Measurements from ENCODE around the gene TRAT1. TPM values are rescaled to one million over a fixed set of nuclear protein-coding genes. Genes with fewer than 3 reads are reported as not detected.

TRAT1 gene
- total RNA-seq, 1 experiment from 2014 or later, result 0.21 TPM

DNA sequence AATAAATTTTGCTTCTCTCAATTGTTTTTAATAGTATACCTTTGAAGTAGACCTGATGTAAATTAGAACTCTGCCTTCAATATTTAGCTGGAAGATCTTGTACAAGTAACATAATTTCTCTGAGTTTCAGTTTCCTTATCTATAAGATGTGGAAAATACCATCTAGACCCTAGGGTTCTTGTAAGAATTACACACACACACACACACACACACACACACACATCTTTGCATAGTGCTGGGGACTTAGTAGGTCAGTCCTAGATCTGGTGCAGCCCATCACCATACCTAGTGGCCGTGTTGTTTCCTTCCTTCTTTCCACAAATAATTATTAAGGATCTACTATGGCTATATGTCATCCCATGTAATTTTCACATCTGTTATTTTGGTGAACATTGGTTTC is 11.0 kb downstream of the TRAT1 start:
- no peaks in the 10 kb centered on the region for H3K36me3 ChIP-seq (ENCODE audit: control insufficient read depth, insufficient read depth, low read length)
- no peak overlapping the region for H3K4me3 ChIP-seq (ENCODE audit: low read depth in 2 of 2, low read length in 2 of 2)
- intact Hi-C loops (cut with micrococcal nuclease; ENCODE audit: unreplicated experiment), result no loop called here
- H3K9me3 ChIP-seq (ENCODE audit: control insufficient read depth, insufficient read depth, low read depth, low read length), result no peaks in the 10 kb centered on the region
- ChIA-PET POLR2A (no interaction called here), CTCF (no interaction called here)
- peaks cover 13% of the 10 kb centered on the region; the same call in 1 of the 2 replicates for H3K27me3 ChIP-seq (ENCODE audit: control insufficient read depth, insufficient read depth, low read length)
- no peak for TF ChIP-seq POLR2AphosphoS5 (IDR thresholded peaks at IDR 0.05; ENCODE audit: low read depth, low read length)
- no peak for TF ChIP-seq TCF7L2 (IDR thresholded peaks at IDR 0.05; ENCODE audit: low read depth, low read length)
- no peak for TF ChIP-seq SIN3A (IDR thresholded peaks at IDR 0.05; ENCODE audit: borderline replicate concordance, insufficient read depth, low read depth, low read length)
- TF ChIP-seq, protein P1, sequence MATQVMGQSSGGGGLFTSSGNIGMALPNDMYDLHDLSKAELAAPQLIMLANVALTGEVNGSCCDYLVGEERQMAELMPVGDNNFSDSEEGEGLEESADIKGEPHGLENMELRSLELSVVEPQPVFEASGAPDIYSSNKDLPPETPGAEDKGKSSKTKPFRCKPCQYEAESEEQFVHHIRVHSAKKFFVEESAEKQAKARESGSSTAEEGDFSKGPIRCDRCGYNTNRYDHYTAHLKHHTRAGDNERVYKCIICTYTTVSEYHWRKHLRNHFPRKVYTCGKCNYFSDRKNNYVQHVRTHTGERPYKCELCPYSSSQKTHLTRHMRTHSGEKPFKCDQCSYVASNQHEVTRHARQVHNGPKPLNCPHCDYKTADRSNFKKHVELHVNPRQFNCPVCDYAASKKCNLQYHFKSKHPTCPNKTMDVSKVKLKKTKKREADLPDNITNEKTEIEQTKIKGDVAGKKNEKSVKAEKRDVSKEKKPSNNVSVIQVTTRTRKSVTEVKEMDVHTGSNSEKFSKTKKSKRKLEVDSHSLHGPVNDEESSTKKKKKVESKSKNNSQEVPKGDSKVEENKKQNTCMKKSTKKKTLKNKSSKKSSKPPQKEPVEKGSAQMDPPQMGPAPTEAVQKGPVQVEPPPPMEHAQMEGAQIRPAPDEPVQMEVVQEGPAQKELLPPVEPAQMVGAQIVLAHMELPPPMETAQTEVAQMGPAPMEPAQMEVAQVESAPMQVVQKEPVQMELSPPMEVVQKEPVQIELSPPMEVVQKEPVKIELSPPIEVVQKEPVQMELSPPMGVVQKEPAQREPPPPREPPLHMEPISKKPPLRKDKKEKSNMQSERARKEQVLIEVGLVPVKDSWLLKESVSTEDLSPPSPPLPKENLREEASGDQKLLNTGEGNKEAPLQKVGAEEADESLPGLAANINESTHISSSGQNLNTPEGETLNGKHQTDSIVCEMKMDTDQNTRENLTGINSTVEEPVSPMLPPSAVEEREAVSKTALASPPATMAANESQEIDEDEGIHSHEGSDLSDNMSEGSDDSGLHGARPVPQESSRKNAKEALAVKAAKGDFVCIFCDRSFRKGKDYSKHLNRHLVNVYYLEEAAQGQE (IDR thresholded peaks at IDR 0.05; ENCODE audit: insufficient read depth in 1 of 2, low read depth in 2 of 2, low read length in 1 of 2), result no peak
- TF ChIP-seq, protein P2, sequence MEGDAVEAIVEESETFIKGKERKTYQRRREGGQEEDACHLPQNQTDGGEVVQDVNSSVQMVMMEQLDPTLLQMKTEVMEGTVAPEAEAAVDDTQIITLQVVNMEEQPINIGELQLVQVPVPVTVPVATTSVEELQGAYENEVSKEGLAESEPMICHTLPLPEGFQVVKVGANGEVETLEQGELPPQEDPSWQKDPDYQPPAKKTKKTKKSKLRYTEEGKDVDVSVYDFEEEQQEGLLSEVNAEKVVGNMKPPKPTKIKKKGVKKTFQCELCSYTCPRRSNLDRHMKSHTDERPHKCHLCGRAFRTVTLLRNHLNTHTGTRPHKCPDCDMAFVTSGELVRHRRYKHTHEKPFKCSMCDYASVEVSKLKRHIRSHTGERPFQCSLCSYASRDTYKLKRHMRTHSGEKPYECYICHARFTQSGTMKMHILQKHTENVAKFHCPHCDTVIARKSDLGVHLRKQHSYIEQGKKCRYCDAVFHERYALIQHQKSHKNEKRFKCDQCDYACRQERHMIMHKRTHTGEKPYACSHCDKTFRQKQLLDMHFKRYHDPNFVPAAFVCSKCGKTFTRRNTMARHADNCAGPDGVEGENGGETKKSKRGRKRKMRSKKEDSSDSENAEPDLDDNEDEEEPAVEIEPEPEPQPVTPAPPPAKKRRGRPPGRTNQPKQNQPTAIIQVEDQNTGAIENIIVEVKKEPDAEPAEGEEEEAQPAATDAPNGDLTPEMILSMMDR (IDR thresholded peaks at IDR 0.05), result no peak
- DNase-seq (ENCODE audit: low read depth, low spot score), result no peak
- no peak for ATAC-seq
- H3K27ac ChIP-seq (ENCODE audit: low read length), result no peak overlapping the region
- in situ Hi-C loops (cut with HindIII; ENCODE audit: low pct_unique_long_range_greater_than_20kb, low sequenced_read_pairs), result no loop called here
- BruUV-seq (replicated peaks), result no TSS peak
- no peaks in the 10 kb centered on the region for H3K4me1 ChIP-seq (ENCODE audit: control insufficient read depth, insufficient read depth, low read length)

DNA sequence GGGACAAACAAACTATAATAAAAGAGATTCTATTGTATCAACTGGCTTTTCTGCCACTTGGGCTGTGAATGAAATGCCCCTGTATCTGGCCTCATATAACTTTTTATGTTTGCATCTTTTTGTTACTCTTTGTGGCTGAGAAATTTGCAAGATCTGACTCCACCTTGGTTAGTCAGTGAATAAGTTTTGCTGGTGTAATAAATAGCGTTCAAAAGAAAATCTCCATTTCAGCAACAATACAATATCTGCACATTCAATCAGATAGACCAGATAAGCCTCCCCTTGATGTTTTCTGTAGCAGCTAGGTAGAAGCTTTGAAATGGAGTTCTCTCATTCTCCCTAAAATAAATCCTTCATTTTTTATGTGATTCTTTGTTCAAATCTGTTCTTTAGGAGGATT is 12.0 kb downstream of the TRAT1 start:
- POLR2A ChIA-PET, result no interaction called here
- TF ChIP-seq, protein P2 (IDR thresholded peaks at IDR 0.05), result no peak
- TF ChIP-seq TCF7L2 (IDR thresholded peaks at IDR 0.05; ENCODE audit: low read depth, low read length) (no peak), SIN3A (IDR thresholded peaks at IDR 0.05; ENCODE audit: borderline replicate concordance, insufficient read depth, low read depth, low read length) (no peak), POLR2AphosphoS5 (IDR thresholded peaks at IDR 0.05; ENCODE audit: low read depth, low read length) (no peak)
- TF ChIP-seq, protein P1 (IDR thresholded peaks at IDR 0.05; ENCODE audit: insufficient read depth in 1 of 2, low read depth in 2 of 2, low read length in 1 of 2), result no peak
- Histone ChIP-seq H3K4me3 (ENCODE audit: low read depth in 2 of 2, low read length in 2 of 2) (no peak overlapping the region), H3K9me3 (ENCODE audit: control insufficient read depth, insufficient read depth, low read depth, low read length) (no peaks in the 10 kb centered on the region), H3K27ac (ENCODE audit: low read length) (no peak overlapping the region), H3K4me1 (ENCODE audit: control insufficient read depth, insufficient read depth, low read length) (no peaks in the 10 kb centered on the region), H3K36me3 (ENCODE audit: control insufficient read depth, insufficient read depth, low read length) (no peaks in the 10 kb centered on the region), H3K27me3 (ENCODE audit: control insufficient read depth, insufficient read depth, low read length) (peaks cover 13% of the 10 kb centered on the region; the same call in 1 of the 2 replicates)
- no TSS peak for BruUV-seq (replicated peaks)
- ATAC-seq (no peak), DNase-seq (ENCODE audit: low read depth, low spot score) (no peak)
- intact Hi-C loops (cut with micrococcal nuclease; ENCODE audit: unreplicated experiment) (no loop called here), in situ Hi-C loops (cut with HindIII; ENCODE audit: low pct_unique_long_range_greater_than_20kb, low sequenced_read_pairs) (no loop called here)
- CTCF ChIA-PET, result no interaction called here

Data from Panc1 (cell line).